ENCODE measurements around the gene GFI1B.
"Not testable (repeated sequence)": the region's sequence is repeated elsewhere in the genome, so short reads cannot be mapped to it uniquely, and the experiment has no call there.

The GFI1B gene

DNA sequence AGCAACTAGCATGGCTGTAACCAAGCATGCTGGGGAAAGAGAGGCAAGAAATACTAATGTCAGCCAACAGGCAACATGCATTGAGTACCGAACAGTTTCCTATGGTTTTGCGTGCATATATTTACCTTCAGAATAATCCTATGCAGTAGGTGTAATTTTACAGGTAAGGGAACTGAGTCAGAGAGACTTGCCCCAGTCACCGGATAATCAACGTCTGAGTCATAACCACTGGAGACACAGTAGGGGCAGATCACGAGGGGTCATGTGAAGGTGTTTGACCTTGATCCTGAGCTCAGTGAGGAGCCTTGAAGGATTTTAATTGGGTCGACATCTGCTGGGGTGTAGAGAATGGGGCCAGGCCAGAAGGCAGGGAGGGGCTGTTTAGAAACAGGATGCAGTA lies 20.7 kb upstream of the GFI1B start:
- DNase-seq (ENCODE audit: low spot score): no peak
- in situ Hi-C loops (cut with MboI; ENCODE audit: low sequenced_read_pairs, unreplicated experiment): no loop called here
- TF ChIP-seq, protein P1, sequence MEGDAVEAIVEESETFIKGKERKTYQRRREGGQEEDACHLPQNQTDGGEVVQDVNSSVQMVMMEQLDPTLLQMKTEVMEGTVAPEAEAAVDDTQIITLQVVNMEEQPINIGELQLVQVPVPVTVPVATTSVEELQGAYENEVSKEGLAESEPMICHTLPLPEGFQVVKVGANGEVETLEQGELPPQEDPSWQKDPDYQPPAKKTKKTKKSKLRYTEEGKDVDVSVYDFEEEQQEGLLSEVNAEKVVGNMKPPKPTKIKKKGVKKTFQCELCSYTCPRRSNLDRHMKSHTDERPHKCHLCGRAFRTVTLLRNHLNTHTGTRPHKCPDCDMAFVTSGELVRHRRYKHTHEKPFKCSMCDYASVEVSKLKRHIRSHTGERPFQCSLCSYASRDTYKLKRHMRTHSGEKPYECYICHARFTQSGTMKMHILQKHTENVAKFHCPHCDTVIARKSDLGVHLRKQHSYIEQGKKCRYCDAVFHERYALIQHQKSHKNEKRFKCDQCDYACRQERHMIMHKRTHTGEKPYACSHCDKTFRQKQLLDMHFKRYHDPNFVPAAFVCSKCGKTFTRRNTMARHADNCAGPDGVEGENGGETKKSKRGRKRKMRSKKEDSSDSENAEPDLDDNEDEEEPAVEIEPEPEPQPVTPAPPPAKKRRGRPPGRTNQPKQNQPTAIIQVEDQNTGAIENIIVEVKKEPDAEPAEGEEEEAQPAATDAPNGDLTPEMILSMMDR (IDR thresholded peaks at IDR 0.05; ENCODE audit: borderline replicate concordance, control extremely low read depth, extremely low read depth, insufficient read depth, missing control alignments): no peak

DNA sequence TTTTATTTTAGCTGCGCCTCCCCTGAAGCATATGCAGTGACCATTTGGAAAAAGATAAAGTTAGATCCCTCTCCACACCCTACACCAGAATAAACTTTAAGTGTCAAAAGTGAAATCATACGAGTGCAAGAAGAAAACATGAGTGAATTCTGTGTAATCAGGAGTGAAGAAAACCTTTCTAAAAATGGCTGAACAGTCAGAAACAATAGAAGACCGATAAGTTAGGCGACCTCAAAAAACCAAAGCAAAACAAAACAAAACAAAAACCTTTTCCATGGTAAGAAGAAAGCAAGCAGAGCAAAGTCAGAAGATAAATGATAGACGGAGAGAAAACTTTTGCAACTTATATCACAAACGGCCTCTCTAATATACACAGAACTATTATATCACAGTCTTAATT lies 17.5 kb upstream of the GFI1B start:
- no peak for DNase-seq (ENCODE audit: low spot score)
- TF ChIP-seq, protein P1 (IDR thresholded peaks at IDR 0.05; ENCODE audit: borderline replicate concordance, control extremely low read depth, extremely low read depth, insufficient read depth, missing control alignments): no peak
- in situ Hi-C loops (cut with MboI; ENCODE audit: low sequenced_read_pairs, unreplicated experiment): no loop called here

DNA sequence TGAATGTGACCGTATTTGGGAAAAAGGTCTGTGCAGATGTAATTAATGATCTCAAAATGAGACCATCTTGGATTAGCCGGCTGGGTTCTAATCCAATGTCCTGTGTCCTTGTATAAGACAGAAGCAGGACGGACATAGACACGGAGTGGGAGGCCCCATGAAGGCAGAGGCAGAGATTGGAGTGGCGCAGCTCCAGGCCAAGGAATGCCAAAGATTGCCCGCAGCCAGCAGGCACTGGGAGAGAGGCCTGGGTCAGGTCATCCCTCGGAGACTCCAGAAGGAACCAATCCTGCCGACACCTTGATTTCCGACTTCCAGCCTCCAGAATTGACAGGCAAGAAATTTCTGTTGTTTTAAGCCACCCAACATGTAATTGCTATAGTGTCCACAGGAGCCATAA lies 13.0 kb upstream of the GFI1B start:
- TF ChIP-seq, protein P1 (IDR thresholded peaks at IDR 0.05; ENCODE audit: borderline replicate concordance, control extremely low read depth, extremely low read depth, insufficient read depth, missing control alignments): no peak
- no peak for DNase-seq (ENCODE audit: low spot score)
- in situ Hi-C loops (cut with MboI; ENCODE audit: low sequenced_read_pairs, unreplicated experiment): no loop called here

DNA sequence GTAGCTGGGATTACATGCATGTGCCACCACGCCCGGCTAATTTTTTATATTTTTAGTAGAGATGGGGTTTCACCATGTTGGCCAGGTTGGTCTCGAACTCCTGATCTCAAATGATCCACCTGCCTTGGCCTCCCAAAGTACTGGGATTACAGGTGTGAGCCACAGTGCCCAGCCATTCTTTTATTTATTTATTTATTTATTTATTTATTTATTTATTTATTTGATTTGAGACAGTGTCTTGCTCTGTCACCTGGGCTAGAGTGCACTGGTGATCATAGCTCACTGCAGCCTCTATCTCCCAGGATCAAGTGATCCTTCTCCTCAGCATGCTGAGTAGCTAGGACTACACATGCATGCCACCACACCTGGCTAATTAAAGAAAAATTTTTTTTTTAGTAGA lies 10.6 kb upstream of the GFI1B start:
- in situ Hi-C loops (cut with MboI; ENCODE audit: low sequenced_read_pairs, unreplicated experiment); DNase-seq (ENCODE audit: low spot score): not testable (repeated sequence)

DNA sequence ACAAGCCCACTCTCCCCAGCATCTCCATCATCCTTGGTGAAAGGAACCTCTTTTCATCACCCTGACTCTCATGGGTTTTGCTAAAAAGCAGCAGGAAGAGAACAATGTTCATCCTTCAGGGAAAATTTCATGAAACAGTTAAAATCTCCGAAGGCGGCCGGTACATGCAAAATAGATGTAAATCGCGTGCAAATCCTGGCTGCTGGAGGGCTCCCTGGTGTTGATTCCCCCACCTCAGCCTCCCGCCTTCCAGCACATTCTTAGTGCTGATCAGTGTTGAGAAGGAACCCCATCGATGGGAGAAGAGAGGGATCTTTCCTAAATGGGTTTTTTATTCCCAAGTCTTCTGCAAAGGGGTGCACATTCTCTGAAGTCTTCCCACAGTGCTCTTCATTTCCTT lies 8.7 kb upstream of the GFI1B start:
- TF ChIP-seq, protein P1 (IDR thresholded peaks at IDR 0.05; ENCODE audit: borderline replicate concordance, control extremely low read depth, extremely low read depth, insufficient read depth, missing control alignments): no peak
- in situ Hi-C loops (cut with MboI; ENCODE audit: low sequenced_read_pairs, unreplicated experiment): no loop called here

DNA sequence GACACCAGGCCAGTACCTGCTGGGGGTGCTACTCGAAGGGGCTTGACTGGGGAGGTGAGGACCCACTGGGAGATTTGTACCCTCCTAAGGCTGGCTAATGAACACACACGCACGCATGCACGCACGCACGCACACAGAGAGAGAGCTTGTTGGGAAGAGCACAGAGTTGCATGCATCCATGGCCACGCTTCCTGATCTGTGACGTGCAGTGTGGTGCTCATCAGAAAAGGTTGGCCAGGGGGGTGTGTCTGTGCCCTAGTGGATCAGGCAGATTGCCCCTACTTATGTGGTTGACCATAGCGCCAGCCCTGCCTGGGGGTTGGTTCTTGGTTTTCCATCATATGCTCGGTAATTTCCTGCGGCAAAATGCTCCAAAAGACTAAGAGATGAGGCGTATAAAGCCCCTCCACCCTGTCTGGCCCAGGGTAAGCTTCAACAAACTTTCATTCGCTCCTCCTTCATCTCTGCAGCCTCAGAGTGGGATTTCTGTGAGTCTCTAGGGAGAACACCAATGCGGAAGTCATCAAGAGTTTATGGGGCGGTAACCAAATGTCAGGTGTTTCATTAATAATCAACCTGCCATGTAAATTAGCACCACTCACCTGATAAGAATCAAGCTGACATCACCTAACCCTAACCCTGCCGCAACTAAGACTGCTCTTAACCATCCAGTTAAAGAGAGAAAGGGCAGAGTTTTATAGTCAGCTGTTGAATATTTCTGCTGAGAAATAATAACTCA lies 8.0 kb upstream of the GFI1B start:
- no peak for DNase-seq (ENCODE audit: low spot score)
- in situ Hi-C loops (cut with MboI; ENCODE audit: low sequenced_read_pairs, unreplicated experiment): no loop called here
- TF ChIP-seq, protein P1 (IDR thresholded peaks at IDR 0.05; ENCODE audit: borderline replicate concordance, control extremely low read depth, extremely low read depth, insufficient read depth, missing control alignments): no peak

More for the DNA sequence above, 8.7 kb upstream of the GFI1B start:
- no peak for DNase-seq (ENCODE audit: low spot score)

DNA sequence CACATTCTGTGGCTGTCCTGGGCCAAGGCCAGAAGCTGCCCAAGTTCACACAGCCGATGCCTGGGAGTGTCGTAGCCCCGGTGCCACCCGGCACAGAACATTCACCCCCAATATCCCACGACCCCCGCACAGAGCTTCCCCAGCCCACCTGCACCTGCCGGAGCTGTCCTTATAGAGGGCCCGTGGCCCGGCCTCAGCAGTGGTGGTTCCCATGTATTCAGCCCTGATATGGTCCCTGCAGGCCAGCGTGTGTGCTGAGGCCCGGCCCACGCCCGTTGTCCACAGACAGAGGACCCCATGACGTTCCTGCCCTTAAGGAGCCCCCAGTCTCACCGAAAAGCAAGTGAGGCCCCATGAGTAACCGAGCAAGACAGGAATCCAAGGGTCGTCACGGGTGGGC lies 5.3 kb upstream of the GFI1B start:
- TF ChIP-seq, protein P1 (IDR thresholded peaks at IDR 0.05; ENCODE audit: borderline replicate concordance, control extremely low read depth, extremely low read depth, insufficient read depth, missing control alignments): no peak
- no peak for DNase-seq (ENCODE audit: low spot score)
- in situ Hi-C loops (cut with MboI; ENCODE audit: low sequenced_read_pairs, unreplicated experiment): no loop called here
